Tibial artery (tissue), 4 donors: ENCODE measurements around the gene SAMD13.

ENCODE experiments used
- DNase-seq, 2 donors: peaks; one replicate each; pipeline ENCODE4 v3.0.0-alpha.2; 2019
- H3K27ac ChIP-seq, 2 donors: fragments of 200-600 bp; sonication (generic) in 1 of 2; 1 replicate in 1 of 2; 2 replicates in 1 of 2; pipeline ENCODE4 v1.5.1; 2018 to 2019; ENCODE audit warnings: mild to moderate bottlenecking in 1 of 2
- H3K27me3 ChIP-seq, 2 donors: fragments of 200-600 bp; sonication (generic) in 1 of 2; one replicate each; pipeline versions ENCODE4 v1.5.1 to v1.6.0; 2016 to 2019
- H3K36me3 ChIP-seq, 3 donors: fragments of 200-600 bp; sonication (generic) in 2 of 3; one replicate each; pipeline ENCODE4 v1.5.1; 2016 to 2019; ENCODE audit warnings: mild to moderate bottlenecking in 2 of 3
- H3K4me1 ChIP-seq, 4 donors: fragments of 200-600 bp; sonication (generic) in 2 of 4; 1 replicate in 3 of 4; 2 replicates in 1 of 4; pipeline ENCODE4 v1.5.1; 2016 to 2019
- H3K4me3 ChIP-seq, 2 donors: fragments of 200-600 bp; sonication (generic) in 1 of 2; 1 replicate in 1 of 2; 2 replicates in 1 of 2; pipeline ENCODE4 v1.5.1; 2018 to 2019; ENCODE audit warnings: mild to moderate bottlenecking in 2 of 2
- H3K9me3 ChIP-seq, 3 donors: fragments of 200-600 bp; sonication (generic) in 1 of 3; one replicate each; pipeline ENCODE4 v1.5.1; 2016 to 2019
- intact Hi-C: fragments of 100-400 bp; cut with DNase I; formaldehyde crosslinking; loops from one replicate; pipeline ENCODE4 v1.15.0; 2023; ENCODE audit warnings: low total_unique reads
- TF ChIP-seq, protein P1 (sequence below), 2 experiments: fragments of 200-600 bp in 1 of 2; fragments of 450-650 bp in 1 of 2; IDR thresholded peaks; one replicate each; pipeline ENCODE4 v1.5.1; 2017 to 2019; ENCODE audit warnings: antibody characterized with exemption in 2 of 2, mild to moderate bottlenecking in 1 of 2, moderate library complexity in 1 of 2

The SAMD13 gene

GRCh38 chr1:84352298-84353106 lies 51.0 kb downstream of the SAMD13 start:
- Histone ChIP-seq H3K36me3 (no peaks in the 10 kb centered on the region), H3K27ac (no peak overlapping the region), H3K4me3 (no peak overlapping the region), H3K27me3 (no peaks in the 10 kb centered on the region), H3K4me1 (no peaks in the 10 kb centered on the region), H3K9me3 (no peaks in the 10 kb centered on the region)
- intact Hi-C loops, result no loop called here
- DNase-seq, result no peak
- TF ChIP-seq, protein P1, sequence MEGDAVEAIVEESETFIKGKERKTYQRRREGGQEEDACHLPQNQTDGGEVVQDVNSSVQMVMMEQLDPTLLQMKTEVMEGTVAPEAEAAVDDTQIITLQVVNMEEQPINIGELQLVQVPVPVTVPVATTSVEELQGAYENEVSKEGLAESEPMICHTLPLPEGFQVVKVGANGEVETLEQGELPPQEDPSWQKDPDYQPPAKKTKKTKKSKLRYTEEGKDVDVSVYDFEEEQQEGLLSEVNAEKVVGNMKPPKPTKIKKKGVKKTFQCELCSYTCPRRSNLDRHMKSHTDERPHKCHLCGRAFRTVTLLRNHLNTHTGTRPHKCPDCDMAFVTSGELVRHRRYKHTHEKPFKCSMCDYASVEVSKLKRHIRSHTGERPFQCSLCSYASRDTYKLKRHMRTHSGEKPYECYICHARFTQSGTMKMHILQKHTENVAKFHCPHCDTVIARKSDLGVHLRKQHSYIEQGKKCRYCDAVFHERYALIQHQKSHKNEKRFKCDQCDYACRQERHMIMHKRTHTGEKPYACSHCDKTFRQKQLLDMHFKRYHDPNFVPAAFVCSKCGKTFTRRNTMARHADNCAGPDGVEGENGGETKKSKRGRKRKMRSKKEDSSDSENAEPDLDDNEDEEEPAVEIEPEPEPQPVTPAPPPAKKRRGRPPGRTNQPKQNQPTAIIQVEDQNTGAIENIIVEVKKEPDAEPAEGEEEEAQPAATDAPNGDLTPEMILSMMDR (IDR thresholded peaks at IDR 0.05), result no peak

- no peaks in the 10 kb centered on the region for H3K4me1 ChIP-seq
- H3K4me3 ChIP-seq, result no peak overlapping the region
- intact Hi-C loops, result no loop called here
- H3K27me3 ChIP-seq, result no peaks in the 10 kb centered on the region
- no peaks in the 10 kb centered on the region for H3K36me3 ChIP-seq
- TF ChIP-seq, protein P1 (IDR thresholded peaks at IDR 0.05), result no peak
- no peak overlapping the region for H3K27ac ChIP-seq
- H3K9me3 ChIP-seq, result no peaks in the 10 kb centered on the region
- no peak for DNase-seq
Measured at GRCh38 chr1:84353695-84354094, 52.2 kb downstream of the SAMD13 start.

- no peak overlapping the region for H3K4me3 ChIP-seq
- no peaks in the 10 kb centered on the region for H3K36me3 ChIP-seq
- H3K27ac ChIP-seq, result no peak overlapping the region
- no peak for DNase-seq
- TF ChIP-seq, protein P1 (IDR thresholded peaks at IDR 0.05), result no peak
- H3K4me1 ChIP-seq, result no peaks in the 10 kb centered on the region
- no peaks in the 10 kb centered on the region for H3K9me3 ChIP-seq
- intact Hi-C loops, result no loop called here
- no peaks in the 10 kb centered on the region for H3K27me3 ChIP-seq
Measured at GRCh38 chr1:84355556-84355955, 54.0 kb downstream of the SAMD13 start.

DNA sequence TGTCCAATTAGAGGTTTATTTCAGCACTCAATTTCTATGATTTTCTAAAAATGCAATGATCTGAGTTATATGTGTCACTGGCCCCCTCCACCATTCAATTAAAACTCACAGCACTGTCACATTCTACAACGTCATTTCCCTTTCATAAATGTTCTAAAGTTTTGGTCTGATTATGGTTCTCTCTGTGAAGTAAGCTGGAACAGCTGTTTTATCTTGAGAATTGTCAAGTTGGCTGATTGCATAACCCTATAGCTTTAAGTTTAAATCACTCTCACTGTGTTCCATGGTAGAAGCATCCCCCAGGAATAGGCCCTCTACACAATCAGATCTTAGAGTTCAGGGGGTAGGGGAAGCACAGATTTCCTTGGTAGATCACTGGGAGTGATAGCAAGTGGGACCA lies 55.4 kb downstream of the SAMD13 start:
- intact Hi-C loops, result no loop called here
- Histone ChIP-seq H3K4me1 (no peaks in the 10 kb centered on the region), H3K27me3 (no peaks in the 10 kb centered on the region), H3K36me3 (no peaks in the 10 kb centered on the region), H3K9me3 (no peaks in the 10 kb centered on the region), H3K4me3 (no peak overlapping the region), H3K27ac (no peak overlapping the region)
- no peak for DNase-seq
- TF ChIP-seq, protein P1 (IDR thresholded peaks at IDR 0.05), result no peak

- TF ChIP-seq, protein P1 (IDR thresholded peaks at IDR 0.05), result no peak
- H3K27me3 ChIP-seq, result no peaks in the 10 kb centered on the region
- H3K4me1 ChIP-seq, result peaks cover 0 to 7% (median 3%) of the 10 kb centered on the region in 4 donors
- no peak for DNase-seq
- intact Hi-C loops, result no loop called here
- H3K4me3 ChIP-seq, result no peak overlapping the region
- H3K36me3 ChIP-seq, result no peaks in the 10 kb centered on the region
- H3K9me3 ChIP-seq, result no peaks in the 10 kb centered on the region
- no peak overlapping the region for H3K27ac ChIP-seq
Measured at GRCh38 chr1:84358695-84359094, 57.2 kb downstream of the SAMD13 start.
